Heart left ventricle (tissue), 13 donors: Measurements from ENCODE around the gene SPAG9.

Experiments
- CTCF ChIP-seq, 12 donors: fragments of 200-600 bp; sonication (generic) in 4 of 12; IDR thresholded peaks; one replicate each; pipeline versions ENCODE4 v1.5.0 to v1.8.0; 2018 to 2022; ENCODE audit warnings: antibody characterized with exemption in 12 of 12, mild to moderate bottlenecking in 5 of 12
- POLR2A ChIP-seq, 2 donors: fragments of 450-650 bp; IDR thresholded peaks; one replicate each; pipeline ENCODE4 v1.6.1; 2017; ENCODE audit warnings: antibody characterized with exemption in 2 of 2, mild to moderate bottlenecking in 2 of 2, moderate library complexity in 2 of 2
- donor health status: ischemic (EF 13 %, LVEDD 7.1; RV severe dilation, severe dysfunction).
- donor health status: DM: no; HTN: yes; CAD: no.
- donor health status: DM: no; HTN: no; CAD: no.
- donor health status: ischemic (EF 25% LVEDD 6.9; RV normal size, moderate dysfunction).
- donor health status: ischemic (EF 25% LVEDD 5.7; RV mildly dilated, moderate dysfunction).
- donor health status: ischemic (EF 35%, LVEDD 5.7; RV mildly dilated, moderate dysfunction).
- donor health status: nonischemic (EF 11% LVEDD 7.7; RV severe dilation, severe dysfunction).
- donor health status: DM: yes; HTN: yes; CAD: no.
- donor health status: PGD.
- donor health status: ischemic (EF 29% LVEDD 5.4; RV normal size, mild dysfunction).
- donor health status: nonischemic (EF 23%, LVEDD 6.1; RV moderate dilation, normal function).

- TF ChIP-seq CTCF (IDR thresholded peaks at IDR 0.05) = no peak
- TF ChIP-seq POLR2A (IDR thresholded peaks at IDR 0.05) = no peak
Measured at GRCh38 chr17:50916026-50916707, 204.5 kb downstream of the SPAG9 start.
